SU-DHL-6 (cell line): ENCODE measurements around the gene SPOCK1.

Source experiments
- H2AFZ ChIP-seq: fragments of 200-600 bp; sonication (generic); 2 replicates; pipeline ENCODE4 v1.6.1; 2014; ENCODE audit warnings: low read depth, mild to moderate bottlenecking, moderate library complexity, mixed read lengths, antibody characterized with exemption, low read length; ENCODE audit not compliant: severe bottlenecking
- H3F3A ChIP-seq: fragments of 200-600 bp; shearing (Covaris generic); 2 replicates; pipeline ENCODE4 v1.6.0; 2016; ENCODE audit warnings: antibody characterized with exemption, mild to moderate bottlenecking; ENCODE audit not compliant: insufficient read depth
- H3K27ac ChIP-seq: fragments of 200-600 bp; sonication (generic); 2 replicates; pipeline ENCODE4 v1.5.1; 2016; ENCODE audit warnings: low read depth, mild to moderate bottlenecking, low read length, moderate library complexity, mixed read lengths
- H3K27me3 ChIP-seq: fragments of 200-600 bp; sonication (generic), shearing (Covaris generic); 2 replicates; pipeline ENCODE4 v1.6.0; 2014; ENCODE audit warnings: mild to moderate bottlenecking, low read length
- H3K36me3 ChIP-seq: fragments of 200-600 bp; sonication (generic); 2 replicates; pipeline ENCODE4 v1.6.1; 2014; ENCODE audit warnings: mild to moderate bottlenecking, low read length, mixed read lengths
- H3K4me2 ChIP-seq: fragments of 300-600, 200-600 bp; shearing (Covaris generic), sonication (generic); 2 replicates; pipeline ENCODE4 v1.6.0; 2014; ENCODE audit warnings: low read length, low read depth, mild to moderate bottlenecking; ENCODE audit not compliant: poor library complexity, severe bottlenecking
- H3K4me3 ChIP-seq: fragments of 200-600 bp; sonication (generic); 2 replicates; pipeline ENCODE4 v1.5.1; 2014; ENCODE audit warnings: antibody characterized with exemption, low read length, mild to moderate bottlenecking, mixed read lengths; ENCODE audit not compliant: insufficient read depth, poor library complexity, severe bottlenecking
- H3K79me2 ChIP-seq: fragments of 200-600 bp; sonication (generic); 2 replicates; pipeline ENCODE4 v1.6.1; 2014; ENCODE audit warnings: mild to moderate bottlenecking, low read length, moderate library complexity; ENCODE audit not compliant: insufficient read depth
- H3K9ac ChIP-seq: fragments of 200-600 bp; sonication (generic); 2 replicates; pipeline ENCODE4 v1.7.0; 2014; ENCODE audit warnings: mild to moderate bottlenecking, low read length
- H3K9me2 ChIP-seq: fragments of 200-600 bp; sonication (generic); replicated peaks from 2 replicates; pipeline ENCODE4 v1.6.1; 2014; ENCODE audit warnings: low read length; ENCODE audit not compliant: insufficient read depth
- H3K9me3 ChIP-seq: fragments of 200-600 bp; sonication (generic); 2 replicates; pipeline ENCODE4 v1.6.1; 2014; ENCODE audit warnings: low read length, mixed read lengths; ENCODE audit not compliant: insufficient read depth
- H4K20me1 ChIP-seq: fragments of 200-600 bp; sonication (generic); 2 replicates; pipeline ENCODE4 v1.6.1; 2014; ENCODE audit warnings: low read depth, mild to moderate bottlenecking, antibody characterized with exemption, low read length, moderate library complexity, mixed read lengths
- EZH2phosphoT487 ChIP-seq: fragments of 200-600 bp; sonication (generic), shearing (Covaris generic); conservative IDR thresholded peaks from 2 replicates; pipeline ENCODE4 v1.6.1; 2018; ENCODE audit warnings: mild to moderate bottlenecking, antibody characterized with exemption, low read length, moderate library complexity, mixed read lengths
- TF ChIP-seq, protein P1 (sequence below): fragments of 200-600 bp; sonication (generic); IDR thresholded peaks from one replicate; pipeline ENCODE4 v1.5.1; 2017; ENCODE audit warnings: antibody characterized with exemption, mild to moderate bottlenecking, low read length, moderate library complexity; ENCODE audit not compliant: insufficient read depth, poor library complexity, severe bottlenecking

SPOCK1 gene

DNA sequence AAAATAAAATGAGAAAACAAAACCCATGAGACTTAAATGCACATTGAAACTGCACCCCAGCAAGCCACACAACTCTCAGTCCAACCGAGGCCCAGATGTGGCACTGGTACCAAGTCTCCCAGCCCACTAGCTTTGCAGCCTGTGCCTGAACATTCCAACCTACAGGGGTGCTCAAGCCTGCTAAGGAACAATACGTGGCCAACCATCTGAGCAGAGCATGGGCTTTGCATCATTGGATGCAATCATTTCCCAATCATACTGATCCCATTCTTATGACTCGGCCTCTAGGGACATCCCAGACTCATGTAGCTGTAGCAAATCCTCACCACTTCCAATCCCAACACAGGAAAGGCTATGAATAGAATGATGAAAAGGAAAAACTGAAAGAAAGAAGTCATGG is 297.2 kb downstream of the SPOCK1 start:
- H3K9me3 ChIP-seq = no peaks in the 10 kb centered on the region
- H3K9me2 ChIP-seq = no peaks in the 10 kb centered on the region
- no peak overlapping the region for H3K27ac ChIP-seq
- no peaks in the 10 kb centered on the region for H3K79me2 ChIP-seq
- no peak overlapping the region for H3K4me3 ChIP-seq
- no peak for TF ChIP-seq EZH2phosphoT487
- TF ChIP-seq, protein P1, sequence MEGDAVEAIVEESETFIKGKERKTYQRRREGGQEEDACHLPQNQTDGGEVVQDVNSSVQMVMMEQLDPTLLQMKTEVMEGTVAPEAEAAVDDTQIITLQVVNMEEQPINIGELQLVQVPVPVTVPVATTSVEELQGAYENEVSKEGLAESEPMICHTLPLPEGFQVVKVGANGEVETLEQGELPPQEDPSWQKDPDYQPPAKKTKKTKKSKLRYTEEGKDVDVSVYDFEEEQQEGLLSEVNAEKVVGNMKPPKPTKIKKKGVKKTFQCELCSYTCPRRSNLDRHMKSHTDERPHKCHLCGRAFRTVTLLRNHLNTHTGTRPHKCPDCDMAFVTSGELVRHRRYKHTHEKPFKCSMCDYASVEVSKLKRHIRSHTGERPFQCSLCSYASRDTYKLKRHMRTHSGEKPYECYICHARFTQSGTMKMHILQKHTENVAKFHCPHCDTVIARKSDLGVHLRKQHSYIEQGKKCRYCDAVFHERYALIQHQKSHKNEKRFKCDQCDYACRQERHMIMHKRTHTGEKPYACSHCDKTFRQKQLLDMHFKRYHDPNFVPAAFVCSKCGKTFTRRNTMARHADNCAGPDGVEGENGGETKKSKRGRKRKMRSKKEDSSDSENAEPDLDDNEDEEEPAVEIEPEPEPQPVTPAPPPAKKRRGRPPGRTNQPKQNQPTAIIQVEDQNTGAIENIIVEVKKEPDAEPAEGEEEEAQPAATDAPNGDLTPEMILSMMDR = no peak
- H3K9ac ChIP-seq = no peak overlapping the region
- H3K27me3 ChIP-seq = no peaks in the 10 kb centered on the region
- H3K4me2 ChIP-seq = no peak overlapping the region
- H3K36me3 ChIP-seq = no peaks in the 10 kb centered on the region
- H4K20me1 ChIP-seq = no peaks in the 10 kb centered on the region
- no peaks in the 10 kb centered on the region for H3F3A ChIP-seq
- H2AFZ ChIP-seq = no peak overlapping the region

DNA sequence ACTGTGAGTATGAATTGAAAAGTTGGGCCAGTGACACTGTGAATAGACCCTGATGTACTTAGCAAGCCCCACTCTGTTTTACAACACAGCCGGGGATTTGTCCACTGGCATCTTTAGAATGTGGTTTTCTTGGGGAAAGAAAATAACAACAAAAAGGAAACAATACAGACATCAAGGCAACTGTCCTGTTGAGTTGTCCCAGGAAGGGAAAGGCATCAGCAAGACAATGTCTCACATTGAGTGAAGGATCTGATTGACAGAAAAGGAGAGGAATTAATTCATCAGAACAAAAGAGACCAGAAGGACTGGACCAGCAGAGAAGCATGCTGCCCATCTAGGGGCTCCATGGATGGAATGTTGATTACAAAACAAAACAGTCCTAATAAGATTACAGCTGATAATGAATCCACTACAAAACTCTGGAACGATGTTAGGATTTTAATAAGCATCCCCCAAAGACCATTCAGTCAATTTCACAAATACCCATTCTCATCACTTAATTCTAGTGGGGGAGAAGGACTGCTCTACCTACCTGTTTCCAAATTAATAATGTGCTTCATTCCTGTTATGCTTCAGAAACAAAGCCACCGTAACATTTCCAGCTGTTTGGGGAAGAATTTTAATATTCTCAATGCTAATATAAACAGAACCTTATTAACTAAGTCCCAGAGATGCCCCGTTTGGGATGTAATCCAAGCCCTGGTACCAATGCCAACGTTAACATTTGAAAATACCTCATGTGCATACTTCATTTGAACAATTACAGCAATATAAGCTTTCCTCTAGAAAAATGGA is 298.0 kb downstream of the SPOCK1 start:
- Histone ChIP-seq H3K36me3 (no peaks in the 10 kb centered on the region), H4K20me1 (no peaks in the 10 kb centered on the region), H3K79me2 (no peaks in the 10 kb centered on the region), H3F3A (no peaks in the 10 kb centered on the region), H3K27ac (no peak overlapping the region), H3K4me3 (no peak overlapping the region), H3K9me2 (no peaks in the 10 kb centered on the region), H3K4me2 (no peak overlapping the region), H3K9me3 (no peaks in the 10 kb centered on the region), H3K9ac (no peak overlapping the region), H3K27me3 (no peaks in the 10 kb centered on the region), H2AFZ (no peak overlapping the region)
- no peak for TF ChIP-seq EZH2phosphoT487
- TF ChIP-seq, protein P1 = no peak

DNA sequence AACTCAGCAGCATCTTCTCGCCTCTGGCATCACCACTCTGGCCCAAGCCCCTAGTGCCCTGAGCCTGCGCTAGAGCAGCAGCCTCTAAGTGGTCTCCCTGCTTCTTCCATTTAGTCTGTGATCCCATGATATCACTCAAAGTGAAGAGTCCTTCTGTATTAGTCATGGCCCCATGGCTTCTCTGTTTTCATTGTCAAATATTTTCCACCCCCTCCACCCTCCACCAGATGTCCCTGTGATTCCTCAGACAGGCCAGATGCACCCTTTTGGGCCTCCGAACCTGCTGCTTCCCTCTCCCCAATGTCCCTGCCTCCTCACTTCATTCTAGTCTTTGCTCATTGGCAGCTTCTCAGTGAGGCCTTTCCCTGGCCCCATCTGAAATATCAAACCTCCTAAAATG is 299.2 kb downstream of the SPOCK1 start:
- Histone ChIP-seq H3K9me3 (no peaks in the 10 kb centered on the region), H3K27ac (no peak overlapping the region), H3K79me2 (no peaks in the 10 kb centered on the region), H3K9ac (no peak overlapping the region), H3K27me3 (no peaks in the 10 kb centered on the region), H3F3A (no peaks in the 10 kb centered on the region), H4K20me1 (no peaks in the 10 kb centered on the region), H3K4me2 (no peak overlapping the region), H3K36me3 (no peaks in the 10 kb centered on the region), H2AFZ (no peak overlapping the region), H3K4me3 (no peak overlapping the region), H3K9me2 (no peaks in the 10 kb centered on the region)
- TF ChIP-seq, protein P1 = no peak
- no peak for TF ChIP-seq EZH2phosphoT487
